Brain pericyte (primary cell): ENCODE measurements around the gene APBA2.

ENCODE experiments used
- DNase-seq: peaks from one replicate; pipeline ENCODE4 v3.0.0-alpha.2; 2012; ENCODE audit warnings: low read depth, low spot score

APBA2 gene

GRCh38 chr15:28956491-28956890, 70.7 kb downstream of the APBA2 start:
- no peak for DNase-seq

GRCh38 chr15:28957606-28958498, 72.1 kb downstream of the APBA2 start:
- no peak for DNase-seq

DNA sequence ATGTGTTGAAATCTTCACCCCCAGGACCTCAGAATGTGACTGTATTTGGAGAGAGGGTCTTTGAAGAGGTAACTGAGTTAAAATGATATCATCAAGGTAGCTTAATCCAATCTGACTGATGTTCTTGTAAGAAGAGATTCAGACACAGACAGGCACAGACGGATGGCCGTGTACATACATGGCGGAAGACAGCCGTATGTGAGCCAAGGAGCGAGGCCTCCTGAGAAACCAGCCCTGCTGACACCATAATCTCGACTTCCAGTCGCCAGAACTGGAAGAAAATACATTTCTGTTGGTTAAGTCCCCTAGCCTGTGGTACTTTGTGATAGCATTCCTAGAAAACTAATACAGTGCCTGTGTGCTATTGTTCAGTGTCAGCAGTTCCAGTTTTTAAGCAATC, 73.6 kb downstream of the APBA2 start:
- DNase-seq = no peak

DNA sequence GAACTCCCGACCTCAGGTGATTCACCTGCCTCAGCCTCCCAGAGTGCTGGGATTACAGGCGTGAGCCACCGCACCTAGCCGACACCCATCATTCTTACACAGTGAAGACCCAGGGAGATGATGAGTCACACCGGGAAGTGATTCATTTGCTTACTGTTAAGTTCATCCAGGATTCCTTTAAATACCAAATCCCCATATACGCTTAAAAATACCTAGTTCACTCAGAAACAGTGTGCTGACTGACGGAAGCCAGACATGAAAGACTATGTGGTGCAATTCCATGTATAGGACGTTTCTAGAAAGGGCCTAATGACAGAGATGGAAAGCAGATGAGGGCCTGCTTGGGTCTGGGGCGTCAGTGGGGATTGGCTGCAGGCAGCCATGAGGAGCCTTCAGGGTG, 75.2 kb downstream of the APBA2 start:
- no peak for DNase-seq

DNA sequence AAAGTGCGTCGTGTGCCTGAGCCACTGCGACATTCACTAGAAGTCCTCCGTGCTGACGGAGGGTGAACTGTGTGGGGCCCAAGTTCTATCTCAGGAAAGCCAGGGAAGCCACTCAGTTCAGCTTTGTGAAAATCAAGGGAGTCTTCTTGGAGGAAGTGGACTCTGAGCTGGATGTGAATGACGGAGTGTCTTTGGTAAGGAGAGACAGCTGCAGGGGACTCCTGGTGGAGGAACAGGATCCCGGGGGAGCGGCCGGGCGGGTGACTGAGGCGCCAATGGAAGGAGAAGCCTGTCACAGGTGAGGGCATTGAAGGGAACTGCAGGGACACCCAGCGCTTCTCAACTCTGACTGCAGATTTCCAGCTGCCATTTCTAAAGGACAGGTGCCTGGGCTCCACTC, 75.6 kb downstream of the APBA2 start:
- no peak for DNase-seq

DNA sequence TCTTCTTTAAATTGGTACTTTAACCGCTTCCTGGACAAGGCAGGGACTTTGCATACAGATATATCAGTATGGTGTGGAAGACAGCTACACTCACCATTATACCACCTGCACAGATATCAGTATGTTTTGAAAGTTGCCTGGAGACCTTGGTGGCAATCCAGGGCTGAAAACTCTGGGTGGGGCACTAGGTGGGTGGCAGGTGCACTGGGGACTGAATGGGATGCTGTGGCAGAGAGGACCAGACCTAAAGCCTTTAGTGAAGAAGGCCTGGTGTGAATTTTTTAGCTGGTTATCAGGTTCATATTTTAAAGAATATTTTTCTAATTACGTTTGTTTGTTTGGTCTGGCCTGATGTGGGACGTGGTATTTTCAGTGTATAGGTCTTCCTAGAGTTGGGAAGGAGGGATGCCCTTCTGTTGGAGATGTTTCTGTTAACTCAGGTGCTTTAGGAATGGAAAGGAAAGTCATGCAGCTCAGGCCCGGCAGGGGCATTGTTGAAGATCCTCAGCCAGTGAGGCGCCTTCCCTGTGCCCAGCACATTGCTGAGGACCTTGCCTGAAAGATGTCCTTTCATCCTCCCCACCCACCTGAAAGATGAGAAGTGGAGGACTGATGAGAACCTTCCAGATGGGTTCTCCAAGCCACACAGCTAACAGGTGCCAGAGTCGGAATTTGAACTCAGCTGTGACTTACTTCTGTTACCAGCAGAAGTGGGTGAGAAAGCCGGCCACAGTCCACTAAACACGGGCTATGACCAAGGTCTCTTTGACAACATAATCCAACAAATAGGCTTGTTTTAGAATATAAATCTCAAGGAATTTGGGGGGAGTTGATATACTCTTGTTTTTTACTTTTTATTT, 77.3 kb downstream of the APBA2 start:
- DNase-seq = no peak

DNA sequence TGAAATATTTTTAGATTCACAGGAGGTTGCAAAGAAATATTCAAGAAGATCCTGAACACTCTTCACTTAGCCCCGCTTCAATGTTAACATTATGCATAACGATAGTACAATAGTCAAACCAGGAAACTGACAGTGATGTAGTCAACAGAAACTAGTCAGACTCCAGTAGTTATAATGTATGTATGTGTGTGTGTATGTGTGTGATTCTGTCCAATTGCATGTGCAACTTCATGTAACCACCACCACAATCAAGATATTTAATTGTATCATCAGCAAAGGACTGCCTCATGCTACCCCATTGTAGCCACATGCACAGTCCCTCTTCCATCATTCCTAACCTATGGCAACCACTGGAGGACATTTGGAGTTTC, 77.9 kb downstream of the APBA2 start:
- DNase-seq = no peak

- DNase-seq = no peak
Measured at GRCh38 chr15:28964098-28964497, 78.3 kb downstream of the APBA2 start.

GRCh38 chr15:28967066-28967465, 81.3 kb downstream of the APBA2 start:
- no peak for DNase-seq

- DNase-seq = no peak
Measured at GRCh38 chr15:28967990-28968389, 82.2 kb downstream of the APBA2 start.

DNA sequence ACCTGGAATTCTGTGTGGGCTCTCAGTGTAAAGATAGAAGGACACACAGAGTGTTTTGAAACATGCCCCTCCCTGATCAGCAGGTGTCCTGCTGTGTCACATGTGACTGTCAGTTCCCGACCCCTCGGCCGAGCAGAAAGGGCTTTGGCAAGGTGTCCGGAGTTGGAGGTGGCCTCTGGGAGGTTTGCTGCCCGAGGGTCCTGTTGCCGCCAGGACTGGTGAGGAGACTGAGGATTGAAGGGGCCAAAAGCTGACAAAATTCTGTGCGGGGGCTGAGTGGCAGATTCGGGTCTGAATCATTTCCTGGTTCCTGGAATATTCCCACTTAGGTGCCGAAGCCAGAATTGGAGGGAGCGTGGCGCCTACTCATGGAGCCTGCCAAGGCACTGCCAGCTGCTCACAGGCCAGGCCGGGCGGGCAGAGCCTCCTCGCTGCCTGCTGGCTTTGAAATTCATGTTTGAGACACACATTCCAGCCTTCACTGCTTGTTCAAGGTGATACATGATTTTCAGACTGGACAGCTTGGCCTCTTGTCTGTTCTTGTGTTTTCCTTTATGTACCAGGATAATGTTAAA, 83.8 kb downstream of the APBA2 start:
- no peak for DNase-seq

DNA sequence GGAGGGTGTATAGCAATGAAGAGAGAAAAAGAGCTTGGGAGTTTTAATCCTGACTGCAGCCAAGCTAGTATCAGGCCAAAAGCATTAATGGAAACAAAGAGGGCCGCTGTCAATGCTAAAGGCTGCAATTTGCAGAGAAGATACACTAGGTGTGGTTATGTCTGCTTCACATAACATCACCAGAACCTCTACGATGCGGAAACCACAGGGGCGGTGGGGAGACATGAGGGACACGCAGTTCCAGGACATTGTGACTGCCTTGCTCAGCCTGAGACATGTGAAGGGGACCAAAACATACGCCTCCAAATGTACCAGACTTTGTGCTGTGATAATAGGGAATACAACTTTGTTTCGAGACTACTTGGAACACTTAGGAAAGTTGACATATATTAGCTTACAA, 88.4 kb downstream of the APBA2 start:
- no peak for DNase-seq

GRCh38 chr15:28975766-28976179, 90.0 kb downstream of the APBA2 start:
- DNase-seq = no peak

DNA sequence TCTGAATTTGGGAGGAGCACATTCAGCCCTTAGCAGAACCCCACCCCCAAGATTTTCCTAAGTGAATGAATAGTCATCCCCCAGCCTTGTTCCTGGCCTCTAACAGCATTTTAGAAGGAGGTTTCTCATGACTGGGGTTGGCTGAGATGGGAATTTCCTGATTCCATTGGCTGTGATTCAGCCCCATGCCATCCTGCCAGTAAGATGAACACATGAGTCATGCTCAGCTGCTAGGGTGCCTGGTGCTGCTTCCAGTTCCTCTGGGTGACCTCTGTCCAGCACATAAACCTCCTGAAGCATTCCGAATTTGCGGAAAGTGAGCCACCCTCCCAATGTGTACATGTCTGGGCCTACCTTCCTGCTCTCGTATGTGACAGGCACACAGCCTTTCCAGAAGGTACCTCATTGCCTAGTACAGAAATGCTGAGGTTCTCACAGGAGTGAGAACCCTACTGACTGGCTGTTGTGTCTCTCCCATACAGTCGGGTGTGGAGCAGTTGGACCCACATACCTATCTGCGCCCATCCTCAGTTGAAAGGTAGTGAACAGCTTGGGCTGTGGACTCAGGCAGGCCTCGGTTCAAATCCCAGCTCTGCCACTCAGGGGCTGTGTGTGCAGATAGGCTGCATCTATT, 91.7 kb downstream of the APBA2 start:
- peak; percentile 73 for DNase-seq

DNA sequence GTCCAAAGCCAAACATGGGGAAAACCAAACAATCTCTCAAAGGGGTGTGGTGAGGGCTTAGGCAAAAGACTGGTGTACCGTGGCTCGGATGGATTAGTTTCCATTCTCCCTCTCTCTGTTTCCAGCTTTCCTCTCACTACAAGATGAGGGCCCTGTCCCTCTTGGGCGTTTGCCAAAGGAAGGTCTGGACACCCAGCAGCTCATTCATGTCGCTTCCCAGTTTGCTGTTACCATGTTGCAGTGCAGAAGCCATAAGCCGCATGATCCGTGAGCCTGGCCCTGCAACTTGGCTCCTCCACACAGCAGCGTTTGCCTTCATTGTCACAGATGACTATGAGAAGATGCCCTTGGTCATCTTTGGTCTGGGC, 92.2 kb downstream of the APBA2 start:
- DNase-seq = no peak

DNA sequence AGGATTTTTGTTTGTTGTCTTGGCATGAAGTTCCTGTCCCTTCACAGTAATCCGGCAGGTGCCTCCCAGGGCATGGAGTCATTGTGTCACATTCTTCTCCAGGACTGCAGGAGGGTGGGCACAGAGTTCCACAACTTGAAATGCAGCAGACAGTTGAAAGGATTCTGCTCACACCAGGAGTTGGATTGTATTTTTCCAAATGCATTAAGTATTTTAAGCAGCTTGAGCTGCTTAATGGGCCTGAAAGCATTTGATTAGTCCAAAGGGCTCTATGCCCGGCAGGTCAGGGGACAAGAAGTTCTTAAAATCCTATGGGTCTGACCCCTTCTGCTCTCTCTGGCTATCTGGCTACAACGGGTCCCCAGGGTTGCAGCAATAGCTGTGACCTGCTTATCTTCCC, 92.9 kb downstream of the APBA2 start:
- DNase-seq = no peak

- DNase-seq = no peak
Measured at GRCh38 chr15:28979208-28979841, 93.6 kb downstream of the APBA2 start.

- no peak for DNase-seq
Measured at GRCh38 chr15:28980709-28981350, 95.1 kb downstream of the APBA2 start.

- no peak for DNase-seq
Measured at GRCh38 chr15:28981351-28981720, 95.6 kb downstream of the APBA2 start.

DNA sequence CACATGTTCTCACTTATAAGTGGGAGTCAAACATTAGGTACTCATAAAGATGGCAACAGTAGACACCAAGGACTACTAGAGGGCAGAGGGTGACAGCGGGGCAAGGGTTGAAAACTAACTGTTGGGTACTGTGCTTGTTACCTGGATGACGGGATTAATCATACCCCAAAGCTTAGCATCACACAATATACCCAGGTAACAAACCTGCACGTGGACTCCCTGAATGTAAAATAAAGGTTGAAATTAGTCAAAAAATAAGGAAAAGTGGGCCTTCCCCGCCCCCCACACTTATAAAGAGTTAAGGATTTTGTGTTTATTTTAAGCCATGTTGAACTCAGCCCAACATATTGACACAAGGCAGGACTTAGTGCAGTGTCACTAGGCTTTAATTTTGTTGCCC, 96.1 kb downstream of the APBA2 start:
- no peak for DNase-seq

- no peak for DNase-seq
Measured at GRCh38 chr15:28982886-28983285, 97.1 kb downstream of the APBA2 start.
